Adipocyte (in vitro differentiated cells): ENCODE measurements around the gene EPS15.

Source experiments
- DNase-seq: peaks from one replicate; pipeline ENCODE4 v3.0.0-alpha.2; 2015; ENCODE audit warnings: low read depth
- H3K27me3 ChIP-seq: replicated peaks from 2 replicates; pipeline ENCODE4 v1.7.0; 2013; ENCODE audit warnings: mild to moderate bottlenecking, low read length, moderate library complexity; ENCODE audit not compliant: control insufficient read depth, insufficient read depth
- H3K36me3 ChIP-seq: 2 replicates; pipeline ENCODE4 v1.7.0; 2013; ENCODE audit warnings: low read length, mild to moderate bottlenecking, moderate library complexity; ENCODE audit not compliant: control insufficient read depth, insufficient read depth, severe bottlenecking
- H3K4me1 ChIP-seq: 2 replicates; pipeline ENCODE4 v1.7.0; 2013; ENCODE audit warnings: mild to moderate bottlenecking, low read length, moderate library complexity; ENCODE audit not compliant: control insufficient read depth, insufficient read depth
- H3K4me3 ChIP-seq: 2 replicates; pipeline ENCODE4 v1.7.0; 2013; ENCODE audit warnings: mild to moderate bottlenecking, low read length, moderate library complexity
- H3K9ac ChIP-seq: 2 replicates; pipeline ENCODE4 v1.7.0; 2013; ENCODE audit warnings: mild to moderate bottlenecking, low read length, moderate library complexity
- H3K9me3 ChIP-seq: 2 replicates; pipeline ENCODE4 v1.7.0; 2013; ENCODE audit warnings: mild to moderate bottlenecking, low read length, moderate library complexity; ENCODE audit not compliant: control insufficient read depth

Gene EPS15

GRCh38 chr1:51523931-51524330 is 4.9 kb upstream of the EPS15 start:
- H3K4me1 ChIP-seq: peaks cover 6% of the 10 kb centered on the region
- no peak overlapping the region for H3K4me3 ChIP-seq
- no peaks in the 10 kb centered on the region for H3K36me3 ChIP-seq
- no peak for DNase-seq
- no peaks in the 10 kb centered on the region for H3K9me3 ChIP-seq
- H3K27me3 ChIP-seq: no peaks in the 10 kb centered on the region
- no peak overlapping the region for H3K9ac ChIP-seq

DNA sequence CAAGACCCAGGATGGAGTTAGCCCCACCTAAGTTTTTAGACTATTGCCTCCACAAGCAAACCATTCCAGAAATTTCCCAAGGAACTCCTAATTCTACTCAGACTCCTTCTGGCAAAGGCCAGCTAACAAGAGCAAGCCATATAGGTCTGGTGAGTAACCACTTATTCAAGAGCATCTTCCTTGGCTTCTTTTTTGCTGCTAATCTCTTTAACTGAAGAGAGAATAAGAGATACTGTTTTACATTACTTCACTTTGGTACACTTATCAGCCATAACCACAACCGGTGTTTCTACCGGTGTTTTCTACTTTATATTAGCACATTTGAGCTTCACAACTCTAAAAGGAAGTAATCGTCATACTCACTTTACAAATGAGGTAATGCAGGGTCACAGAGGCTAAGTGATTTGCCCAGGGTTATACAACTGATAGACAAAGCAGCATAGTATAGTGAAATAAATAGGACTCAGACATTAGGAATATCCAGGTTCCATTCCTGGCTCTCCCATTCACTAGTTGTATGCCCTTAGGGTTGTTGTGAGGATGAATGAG is 1.7 kb upstream of the EPS15 start:
- H3K4me1 ChIP-seq: peaks cover 22% of the 10 kb centered on the region
- no peaks in the 10 kb centered on the region for H3K36me3 ChIP-seq
- no peak overlapping the region for H3K4me3 ChIP-seq
- no peaks in the 10 kb centered on the region for H3K9me3 ChIP-seq
- H3K27me3 ChIP-seq: no peaks in the 10 kb centered on the region
- H3K9ac ChIP-seq: no peak overlapping the region
- DNase-seq: no peak

GRCh38 chr1:51519865-51520699 is 1.0 kb upstream of the EPS15 start:
- H3K4me1 ChIP-seq: peaks cover 29% of the 10 kb centered on the region
- H3K9me3 ChIP-seq: no peaks in the 10 kb centered on the region
- no peak overlapping the region for H3K9ac ChIP-seq
- no peaks in the 10 kb centered on the region for H3K27me3 ChIP-seq
- H3K4me3 ChIP-seq: no peak overlapping the region
- peak; percentile 43 for DNase-seq
- H3K36me3 ChIP-seq: no peaks in the 10 kb centered on the region

GRCh38 chr1:51518586-51519047 is 449 bp downstream of the EPS15 start:
- H3K27me3 ChIP-seq: no peaks in the 10 kb centered on the region
- H3K9ac ChIP-seq: peak overlapping the region; percentile 96
- DNase-seq: peak; percentile 73

GRCh38 chr1:51518033-51518585 is 957 bp downstream of the EPS15 start:
- H3K4me1 ChIP-seq: peaks cover 47% of the 10 kb centered on the region
- peak; percentile 75 for DNase-seq

More at GRCh38 chr1:51518586-51519047, 449 bp downstream of the EPS15 start:
- Histone ChIP-seq H3K9me3 (no peaks in the 10 kb centered on the region), H3K36me3 (no peaks in the 10 kb centered on the region), H3K4me3 (peak overlapping the region; percentile 95), H3K4me1 (peaks cover 43% of the 10 kb centered on the region)

DNA sequence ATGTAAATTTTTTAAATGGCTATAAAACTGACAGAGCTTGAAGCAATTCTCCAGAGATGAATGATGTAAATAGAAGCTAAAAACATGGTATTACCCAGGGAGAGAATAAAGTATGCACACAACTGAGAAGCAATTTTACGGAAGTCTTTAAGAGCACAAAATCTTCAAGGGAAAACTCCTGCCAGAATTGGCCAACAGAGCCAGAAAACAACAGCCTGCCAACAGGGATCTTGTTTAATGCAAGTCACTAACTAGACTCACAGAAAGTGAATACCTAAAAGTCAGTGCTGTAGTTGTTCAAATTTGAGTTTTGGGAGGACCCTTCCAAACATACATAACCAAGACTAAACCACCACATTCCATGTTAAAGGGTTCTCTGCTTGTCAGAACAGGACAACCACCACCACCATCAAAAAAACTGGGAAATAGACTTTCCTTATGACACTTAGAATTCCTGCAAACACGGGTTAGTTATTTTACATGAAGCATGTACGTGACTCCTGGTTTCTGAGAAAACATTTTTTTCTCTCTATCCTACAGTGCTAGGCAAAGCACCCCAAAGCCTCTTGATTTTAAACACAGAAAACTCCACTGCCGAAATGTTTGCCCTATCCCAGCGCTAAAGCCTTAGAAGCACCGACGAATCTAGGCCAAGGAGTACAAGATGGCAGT is 1.6 kb downstream of the EPS15 start:
- Histone ChIP-seq H3K27me3 (no peaks in the 10 kb centered on the region), H3K4me1 (peaks cover 47% of the 10 kb centered on the region), H3K9ac (peak overlapping the region; percentile 96), H3K4me3 (peak overlapping the region; percentile 95), H3K9me3 (no peaks in the 10 kb centered on the region), H3K36me3 (no peaks in the 10 kb centered on the region)
- peak; percentile 65 for DNase-seq

More at GRCh38 chr1:51518033-51518585, 957 bp downstream of the EPS15 start:
- H3K9me3 ChIP-seq: no peaks in the 10 kb centered on the region
- peak overlapping the region; percentile 96 for H3K9ac ChIP-seq
- peak overlapping the region; percentile 95 for H3K4me3 ChIP-seq
- H3K36me3 ChIP-seq: no peaks in the 10 kb centered on the region
- H3K27me3 ChIP-seq: no peaks in the 10 kb centered on the region

GRCh38 chr1:51516649-51517158 is 2.4 kb downstream of the EPS15 start:
- peak overlapping the region; percentile 96 for H3K9ac ChIP-seq
- no peaks in the 10 kb centered on the region for H3K27me3 ChIP-seq
- peak; percentile 52 for DNase-seq
- peak overlapping the region; percentile 95 for H3K4me3 ChIP-seq
- H3K4me1 ChIP-seq: peaks cover 50% of the 10 kb centered on the region
- no peaks in the 10 kb centered on the region for H3K9me3 ChIP-seq
- no peaks in the 10 kb centered on the region for H3K36me3 ChIP-seq

DNA sequence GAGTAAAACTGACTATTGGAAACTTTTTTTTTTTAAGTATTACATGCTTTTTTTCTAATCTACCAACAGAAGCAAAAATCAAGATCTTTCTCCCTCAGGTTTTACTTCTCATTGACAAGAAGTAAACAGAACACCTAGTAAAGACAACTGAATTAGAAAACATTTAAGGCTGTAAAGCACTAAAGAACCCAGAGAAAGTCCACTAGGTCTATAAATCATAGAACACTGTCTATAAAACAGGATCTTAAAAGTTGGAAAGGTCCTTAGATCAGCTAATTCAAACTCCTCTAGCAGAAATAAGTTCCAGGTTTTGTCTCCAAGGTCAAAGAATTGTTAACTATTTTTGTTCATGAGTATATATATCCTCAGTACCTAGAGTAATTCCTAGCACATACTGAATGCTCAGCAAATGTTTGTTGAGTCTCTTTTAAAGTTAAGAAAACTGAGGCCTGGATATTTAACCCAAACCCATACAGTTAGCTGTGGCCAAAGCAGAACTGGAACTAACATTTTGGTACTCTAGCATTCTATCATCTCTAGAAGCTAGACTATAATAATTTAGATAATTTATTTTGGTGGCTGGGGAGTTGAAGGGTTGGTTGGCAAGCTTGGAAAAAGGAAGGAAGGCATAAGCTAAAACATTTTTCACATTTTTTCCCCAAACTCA is 3.0 kb downstream of the EPS15 start:
- Histone ChIP-seq H3K4me1 (peaks cover 50% of the 10 kb centered on the region), H3K9me3 (no peaks in the 10 kb centered on the region), H3K4me3 (peak overlapping the region; percentile 95), H3K9ac (peak overlapping the region; percentile 96), H3K36me3 (no peaks in the 10 kb centered on the region), H3K27me3 (no peaks in the 10 kb centered on the region)
- DNase-seq: no peak

DNA sequence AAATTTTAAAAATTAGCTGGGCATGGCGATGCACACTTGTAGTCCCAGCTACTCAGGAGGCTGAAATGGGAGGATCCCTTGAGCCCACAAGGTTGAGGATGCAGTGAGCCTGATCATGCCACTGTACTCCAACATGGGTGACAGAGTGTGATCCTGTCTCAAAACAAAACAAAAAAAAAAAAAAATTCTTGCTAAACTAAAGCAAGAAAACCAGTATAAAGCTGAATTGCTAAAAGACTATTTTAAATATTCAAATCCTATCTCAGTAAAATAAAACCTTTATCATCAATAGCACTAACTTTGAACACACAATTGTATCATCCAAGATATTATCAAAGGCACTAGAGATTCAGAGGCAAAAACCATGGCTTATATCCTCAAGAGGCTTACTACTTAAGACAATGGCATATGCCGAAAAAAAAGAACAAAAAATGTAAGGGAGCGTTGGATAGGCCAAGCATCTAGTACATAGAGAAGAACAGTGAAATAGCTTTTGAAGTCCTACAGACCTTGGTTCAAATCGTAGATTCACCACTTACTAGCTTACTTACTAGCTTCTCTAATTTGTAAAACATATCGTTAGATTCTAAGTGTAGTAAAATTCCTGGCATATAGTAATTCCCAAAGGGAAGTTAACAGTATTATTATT is 3.6 kb downstream of the EPS15 start:
- Histone ChIP-seq H3K4me3 (peak overlapping the region; percentile 95), H3K27me3 (no peaks in the 10 kb centered on the region), H3K4me1 (peaks cover 50% of the 10 kb centered on the region), H3K36me3 (no peaks in the 10 kb centered on the region), H3K9ac (peak overlapping the region; percentile 96), H3K9me3 (no peaks in the 10 kb centered on the region)
- no peak for DNase-seq

DNA sequence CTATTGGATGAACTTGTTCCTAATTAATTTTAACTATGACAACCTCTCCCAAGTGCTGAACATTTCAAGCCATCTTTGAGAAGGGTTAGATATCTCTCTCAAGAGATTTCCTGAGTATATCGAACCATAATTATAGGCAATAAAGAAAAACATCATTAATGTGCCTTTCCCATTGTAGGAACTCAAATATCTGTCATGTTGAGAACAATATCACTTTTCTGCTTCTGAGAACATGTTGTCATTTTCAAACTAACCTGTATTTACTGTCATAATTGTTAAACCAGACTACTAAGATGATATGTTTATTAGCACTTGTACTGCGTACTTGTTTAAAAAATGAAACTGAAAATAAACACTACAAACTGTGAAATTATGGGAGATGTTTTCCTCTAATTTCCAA is 4.3 kb downstream of the EPS15 start:
- Histone ChIP-seq H3K4me3 (peak overlapping the region; percentile 95), H3K9me3 (no peaks in the 10 kb centered on the region), H3K27me3 (no peaks in the 10 kb centered on the region), H3K4me1 (peaks cover 47% of the 10 kb centered on the region), H3K9ac (peak overlapping the region; percentile 96), H3K36me3 (no peaks in the 10 kb centered on the region)
- DNase-seq: no peak
